ENCODE measurements around the gene LCLAT1.

GRCh38 chr2:30422444-30423040 is 24.5 kb upstream of the LCLAT1 start:
- TF ChIP-seq GATA2 (IDR thresholded peaks at IDR 0.05; ENCODE audit: low read depth, low read length) = no peak
- TF ChIP-seq GATA3 (IDR thresholded peaks at IDR 0.05; ENCODE audit: low read depth, low read length) = no peak

Data from SH-SY5Y (cell line).